ENCODE measurements around the gene CLSTN3.

The CLSTN3 gene

GRCh38 chr12:7150841-7151240 lies 20.7 kb downstream of the CLSTN3 start:
- Mint-ChIP-seq H3K4me3 (no peak overlapping the region), H3K27me3 (ENCODE audit: low read depth) (no peaks in the 10 kb centered on the region), H3K27ac (no peak overlapping the region), H3K36me3 (ENCODE audit: low read depth) (peaks cover 47% of the 10 kb centered on the region), H3K9me3 (no peaks in the 10 kb centered on the region), H3K4me1 (no peaks in the 10 kb centered on the region)
- TF ChIP-seq CTCF (IDR thresholded peaks at IDR 0.05; ENCODE audit: unreplicated experiment in 3 of 3), result no peak

GRCh38 chr12:7151532-7151931 lies 21.4 kb downstream of the CLSTN3 start:
- no peak overlapping the region for H3K4me3 Mint-ChIP-seq
- H3K9me3 Mint-ChIP-seq, result no peaks in the 10 kb centered on the region
- no peaks in the 10 kb centered on the region for H3K4me1 Mint-ChIP-seq
- no peak overlapping the region for H3K27ac Mint-ChIP-seq
- no peak for TF ChIP-seq CTCF (IDR thresholded peaks at IDR 0.05; ENCODE audit: unreplicated experiment in 3 of 3)
- no peaks in the 10 kb centered on the region for H3K27me3 Mint-ChIP-seq (ENCODE audit: low read depth)
- H3K36me3 Mint-ChIP-seq (ENCODE audit: low read depth), result peaks cover 48% of the 10 kb centered on the region

- Mint-ChIP-seq H3K9me3 (no peaks in the 10 kb centered on the region), H3K4me1 (no peaks in the 10 kb centered on the region), H3K36me3 (ENCODE audit: low read depth) (peaks cover 49% of the 10 kb centered on the region), H3K4me3 (no peak overlapping the region), H3K27me3 (ENCODE audit: low read depth) (no peaks in the 10 kb centered on the region), H3K27ac (no peak overlapping the region)
- no peak for TF ChIP-seq CTCF (IDR thresholded peaks at IDR 0.05; ENCODE audit: unreplicated experiment in 3 of 3)
Measured at GRCh38 chr12:7152818-7153217, 22.6 kb downstream of the CLSTN3 start.

- Mint-ChIP-seq H3K9me3 (no peaks in the 10 kb centered on the region), H3K4me1 (no peaks in the 10 kb centered on the region), H3K27me3 (ENCODE audit: low read depth) (no peaks in the 10 kb centered on the region), H3K36me3 (ENCODE audit: low read depth) (peaks cover 38% of the 10 kb centered on the region), H3K4me3 (no peak overlapping the region), H3K27ac (no peak overlapping the region)
- no peak for TF ChIP-seq CTCF (IDR thresholded peaks at IDR 0.05; ENCODE audit: unreplicated experiment in 3 of 3)
Measured at GRCh38 chr12:7154042-7154441, 23.9 kb downstream of the CLSTN3 start.

- Mint-ChIP-seq H3K4me3 (no peak overlapping the region), H3K27me3 (ENCODE audit: low read depth) (no peaks in the 10 kb centered on the region), H3K9me3 (no peaks in the 10 kb centered on the region), H3K36me3 (ENCODE audit: low read depth) (peaks cover 30% of the 10 kb centered on the region), H3K27ac (no peak overlapping the region), H3K4me1 (no peaks in the 10 kb centered on the region)
- TF ChIP-seq CTCF (IDR thresholded peaks at IDR 0.05; ENCODE audit: unreplicated experiment in 3 of 3), result no peak
Measured at GRCh38 chr12:7154901-7155470, 24.8 kb downstream of the CLSTN3 start.

GRCh38 chr12:7155471-7156034 lies 25.4 kb downstream of the CLSTN3 start:
- Mint-ChIP-seq H3K27ac (no peak overlapping the region), H3K4me1 (no peaks in the 10 kb centered on the region), H3K4me3 (no peak overlapping the region), H3K27me3 (ENCODE audit: low read depth) (no peaks in the 10 kb centered on the region), H3K9me3 (no peaks in the 10 kb centered on the region), H3K36me3 (ENCODE audit: low read depth) (peaks cover 25% of the 10 kb centered on the region)
- TF ChIP-seq CTCF (IDR thresholded peaks at IDR 0.05; ENCODE audit: unreplicated experiment in 3 of 3), result no peak
